ENCODE results near the gene SEMA6D. TPM values are rescaled to one million over a fixed set of nuclear protein-coding genes. Genes with fewer than 3 reads are reported as not detected.

Gene SEMA6D
- total and polyA plus RNA-seq, 2 donors (not counting 3 experiments of a cell fraction or from before 2014, with no cell fraction given), result 16.3 to 22.5 TPM

DNA sequence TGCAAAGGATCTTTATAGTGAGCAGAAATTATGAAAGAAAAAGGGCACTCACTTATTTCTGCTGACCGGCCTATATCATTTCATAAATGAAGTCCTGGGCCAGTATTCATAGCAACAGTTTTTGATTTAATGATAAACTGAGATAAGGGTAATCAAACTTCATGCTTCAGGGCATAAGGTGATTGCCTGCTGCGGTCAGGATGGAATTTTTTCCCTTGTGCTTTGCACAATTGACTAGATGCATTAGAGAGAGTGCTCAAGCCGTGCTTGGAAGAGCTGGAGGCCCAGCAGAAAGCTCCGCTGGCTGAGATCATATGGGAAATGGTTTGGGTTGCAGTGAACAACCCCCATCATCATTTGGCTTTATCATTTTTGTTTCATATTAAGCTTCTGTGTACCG is 10.4 kb downstream of the SEMA6D start:
- ChIA-PET POLR2A (no interaction called here), CTCF (interaction anchor here (2.5 kb wide), 1 partner anchor 11 kb away, joined by 11 read pairs; the partner anchor contains the start of gene SEMA6D)
- Histone ChIP-seq H3K27me3 (ENCODE audit: control insufficient read depth in 2 of 2, insufficient read depth in 2 of 2, low read length in 2 of 2) (no peaks in the 10 kb centered on the region), H3K36me3 (ENCODE audit: control insufficient read depth in 2 of 2, extremely low read depth in 1 of 2, insufficient read depth in 2 of 2, low read length in 2 of 2) (no peaks in the 10 kb centered on the region), H3K9me1 (replicated peaks; ENCODE audit: control insufficient read depth, extremely low read depth, insufficient read depth, low read length) (no peaks in the 10 kb centered on the region), H3K9me3 (replicated peaks; ENCODE audit: control insufficient read depth, insufficient read depth, low read length) (no peaks in the 10 kb centered on the region), H3K9ac (replicated peaks; ENCODE audit: extremely low read depth, insufficient read depth, low read length) (no peak overlapping the region), H3K27ac (ENCODE audit: insufficient read depth, low read depth, low read length) (no peak overlapping the region), H2AFZ (ENCODE audit: low read depth, low read length) (no peak overlapping the region), H3K4me1 (ENCODE audit: control insufficient read depth, extremely low read depth, insufficient read depth, low read length) (peaks cover 12% of the 10 kb centered on the region), H3K79me2 (ENCODE audit: control insufficient read depth, insufficient read depth, low read length) (no peaks in the 10 kb centered on the region), H3K4me2 (ENCODE audit: insufficient read depth, low read length) (no peak overlapping the region), H3K4me3 (replicated peaks in 1 of 3; ENCODE audit: insufficient read depth in 1 of 3, low read depth in 1 of 3, low read length in 3 of 3) (no peak overlapping the region), H4K20me1 (replicated peaks; ENCODE audit: control insufficient read depth, extremely low read depth, insufficient read depth, low read length) (no peaks in the 10 kb centered on the region)
- intact Hi-C loops (cut with micrococcal nuclease), result no loop called here
- TF ChIP-seq, protein P1, sequence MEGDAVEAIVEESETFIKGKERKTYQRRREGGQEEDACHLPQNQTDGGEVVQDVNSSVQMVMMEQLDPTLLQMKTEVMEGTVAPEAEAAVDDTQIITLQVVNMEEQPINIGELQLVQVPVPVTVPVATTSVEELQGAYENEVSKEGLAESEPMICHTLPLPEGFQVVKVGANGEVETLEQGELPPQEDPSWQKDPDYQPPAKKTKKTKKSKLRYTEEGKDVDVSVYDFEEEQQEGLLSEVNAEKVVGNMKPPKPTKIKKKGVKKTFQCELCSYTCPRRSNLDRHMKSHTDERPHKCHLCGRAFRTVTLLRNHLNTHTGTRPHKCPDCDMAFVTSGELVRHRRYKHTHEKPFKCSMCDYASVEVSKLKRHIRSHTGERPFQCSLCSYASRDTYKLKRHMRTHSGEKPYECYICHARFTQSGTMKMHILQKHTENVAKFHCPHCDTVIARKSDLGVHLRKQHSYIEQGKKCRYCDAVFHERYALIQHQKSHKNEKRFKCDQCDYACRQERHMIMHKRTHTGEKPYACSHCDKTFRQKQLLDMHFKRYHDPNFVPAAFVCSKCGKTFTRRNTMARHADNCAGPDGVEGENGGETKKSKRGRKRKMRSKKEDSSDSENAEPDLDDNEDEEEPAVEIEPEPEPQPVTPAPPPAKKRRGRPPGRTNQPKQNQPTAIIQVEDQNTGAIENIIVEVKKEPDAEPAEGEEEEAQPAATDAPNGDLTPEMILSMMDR (IDR thresholded peaks at IDR 0.05; ENCODE audit: extremely low read depth in 1 of 2, insufficient read depth in 1 of 2, low read depth in 1 of 2, low read length in 2 of 2), result no peak
- TF ChIP-seq FOS (IDR thresholded peaks at IDR 0.05; ENCODE audit: borderline replicate concordance, insufficient read depth, low read length) (no peak), POLR2AphosphoS5 (IDR thresholded peaks at IDR 0.05; ENCODE audit: insufficient read depth, low read depth, low read length) (no peak), EZH2 (IDR thresholded peaks at IDR 0.05; ENCODE audit: borderline replicate concordance, low read depth, low read length, severe bottlenecking) (no peak), MYC (IDR thresholded peaks at IDR 0.05; ENCODE audit: low read depth, low read length) (no peak), GATA2 (IDR thresholded peaks at IDR 0.05; ENCODE audit: insufficient read depth, insufficient read length, low read depth, low read length) (no peak)
- TF ChIP-seq, protein P2, sequence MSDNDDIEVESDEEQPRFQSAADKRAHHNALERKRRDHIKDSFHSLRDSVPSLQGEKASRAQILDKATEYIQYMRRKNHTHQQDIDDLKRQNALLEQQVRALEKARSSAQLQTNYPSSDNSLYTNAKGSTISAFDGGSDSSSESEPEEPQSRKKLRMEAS (IDR thresholded peaks at IDR 0.05; ENCODE audit: insufficient read depth, insufficient read length), result no peak
- DNase-seq (ENCODE audit: low read depth, low spot score), result no peak
- BruUV-seq (replicated peaks), result no TSS peak
- dilution Hi-C loops (cut with MboI; ENCODE audit: extremely low pct_ligation_motif_present, low sequenced_read_pairs), result no loop called here
- no peak for FAIRE-seq

Measured in endothelial cell of umbilical vein (primary cell).